K562 treated with DMSO at 1 percent for 12 hours (cell line): ENCODE measurements around the gene RBM12. TPM values are rescaled to one million over a fixed set of nuclear protein-coding genes. Genes with fewer than 3 reads are reported as not detected.

ENCODE experiments used
- total RNA-seq: library from RNA; unstranded; fragments of 300-600 nt; gene quantifications from 2 replicates; pipeline ENCODE4 v1.2.3, GENCODE V29; 2022; ENCODE audit not compliant: insufficient read depth

The RBM12 gene, protein sequence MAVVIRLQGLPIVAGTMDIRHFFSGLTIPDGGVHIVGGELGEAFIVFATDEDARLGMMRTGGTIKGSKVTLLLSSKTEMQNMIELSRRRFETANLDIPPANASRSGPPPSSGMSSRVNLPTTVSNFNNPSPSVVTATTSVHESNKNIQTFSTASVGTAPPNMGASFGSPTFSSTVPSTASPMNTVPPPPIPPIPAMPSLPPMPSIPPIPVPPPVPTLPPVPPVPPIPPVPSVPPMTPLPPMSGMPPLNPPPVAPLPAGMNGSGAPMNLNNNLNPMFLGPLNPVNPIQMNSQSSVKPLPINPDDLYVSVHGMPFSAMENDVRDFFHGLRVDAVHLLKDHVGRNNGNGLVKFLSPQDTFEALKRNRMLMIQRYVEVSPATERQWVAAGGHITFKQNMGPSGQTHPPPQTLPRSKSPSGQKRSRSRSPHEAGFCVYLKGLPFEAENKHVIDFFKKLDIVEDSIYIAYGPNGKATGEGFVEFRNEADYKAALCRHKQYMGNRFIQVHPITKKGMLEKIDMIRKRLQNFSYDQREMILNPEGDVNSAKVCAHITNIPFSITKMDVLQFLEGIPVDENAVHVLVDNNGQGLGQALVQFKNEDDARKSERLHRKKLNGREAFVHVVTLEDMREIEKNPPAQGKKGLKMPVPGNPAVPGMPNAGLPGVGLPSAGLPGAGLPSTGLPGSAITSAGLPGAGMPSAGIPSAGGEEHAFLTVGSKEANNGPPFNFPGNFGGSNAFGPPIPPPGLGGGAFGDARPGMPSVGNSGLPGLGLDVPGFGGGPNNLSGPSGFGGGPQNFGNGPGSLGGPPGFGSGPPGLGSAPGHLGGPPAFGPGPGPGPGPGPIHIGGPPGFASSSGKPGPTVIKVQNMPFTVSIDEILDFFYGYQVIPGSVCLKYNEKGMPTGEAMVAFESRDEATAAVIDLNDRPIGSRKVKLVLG
- total RNA-seq, result 13.9 and 40.7 TPM in 2 replicates

DNA sequence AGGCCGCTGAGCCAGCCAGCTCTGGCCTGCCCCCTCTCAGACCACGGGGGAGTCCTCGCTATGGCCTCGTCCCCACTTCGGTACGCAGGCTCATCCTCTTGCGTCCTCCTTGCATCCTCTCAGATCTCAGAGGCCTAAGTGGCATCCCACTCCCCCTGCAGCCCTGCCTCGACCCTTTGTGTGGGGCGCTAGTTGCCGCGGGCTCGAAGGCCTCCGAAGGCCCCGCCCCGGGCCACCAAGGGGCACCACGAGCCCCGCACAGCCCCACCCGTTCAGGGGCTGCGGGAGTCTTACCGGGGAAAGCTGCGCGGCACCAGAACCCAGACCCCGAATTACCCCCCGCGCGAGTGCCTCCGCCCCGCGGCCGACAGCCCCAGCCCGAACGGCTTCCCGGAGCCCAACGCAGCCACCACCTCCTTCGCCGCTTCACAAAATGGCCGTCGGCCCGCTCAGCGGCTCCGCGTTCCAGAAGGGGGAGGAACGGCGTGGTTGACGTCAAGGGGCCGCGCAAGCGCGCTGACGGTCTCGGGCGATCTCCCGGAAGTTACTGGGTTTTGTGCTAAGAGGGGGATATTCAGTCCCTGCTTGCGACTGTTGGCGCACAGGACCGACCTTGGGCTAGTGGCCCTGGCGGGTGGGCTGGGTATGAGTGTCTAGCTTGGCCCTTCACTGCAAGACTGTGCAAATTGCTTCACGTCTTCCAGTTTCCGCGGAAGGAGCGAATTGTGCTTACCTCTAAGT is at the start of gene RBM12, which contains the start of gene CPNE1:
Gene RBM12, minus strand, starts transcription at position 435 of the 741 bp plus-strand sequence. CDS start 9,578 bp downstream, outside the sequence.
Gene CPNE1, minus strand, starts transcription at position 435 of the 741 bp plus-strand sequence. CDS start 31,977 bp downstream, outside the sequence.

DNA sequence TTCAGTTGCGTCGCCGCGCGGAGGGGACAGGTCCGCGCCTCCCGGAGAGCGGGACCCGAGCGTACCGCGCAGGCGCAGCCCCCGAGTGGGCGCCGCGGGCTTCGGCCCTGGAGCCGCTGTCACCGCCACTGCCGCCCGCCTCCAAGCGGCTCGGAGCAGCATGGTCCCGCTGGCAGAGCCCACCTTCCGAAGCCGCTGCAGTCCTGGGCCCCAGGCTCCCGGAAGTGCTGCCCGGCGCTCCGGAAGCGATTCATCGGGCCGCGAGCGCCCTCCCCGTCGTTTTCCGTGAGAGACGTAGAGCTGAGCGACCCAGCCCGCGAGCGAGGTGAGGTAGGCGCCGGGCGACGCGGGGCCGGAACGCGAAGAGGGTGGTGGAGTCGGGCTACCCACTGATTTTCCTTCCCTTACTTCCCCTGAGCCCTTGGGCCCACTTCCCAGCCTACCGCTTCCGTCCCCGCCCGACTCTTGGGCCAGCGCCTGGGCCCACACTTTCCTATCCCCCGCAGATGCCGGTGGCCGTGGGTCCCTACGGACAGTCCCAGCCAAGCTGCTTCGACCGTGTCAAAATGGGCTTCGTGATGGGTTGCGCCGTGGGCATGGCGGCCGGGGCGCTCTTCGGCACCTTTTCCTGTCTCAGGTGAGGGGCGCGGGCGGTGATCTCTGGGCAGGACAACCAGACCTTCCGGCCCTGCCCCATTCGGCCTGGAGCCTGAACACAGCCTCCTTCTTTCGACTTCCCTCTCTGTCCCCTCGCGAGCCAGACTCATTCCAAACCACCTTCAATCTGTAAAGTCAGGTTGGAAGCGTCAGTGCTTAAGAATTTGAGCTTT is 34.6 kb upstream of the RBM12 start, which contains the start of the genes NFS1 and ROMO1:
Gene NFS1, minus strand, starts transcription at position 226 of the 830 bp plus-strand sequence. Its CDS starts 64 bp downstream, at position 162.
Gene ROMO1, plus strand, starts transcription at position 279 of the 830 bp plus-strand sequence. Its CDS starts 228 bp downstream, at position 507.

DNA sequence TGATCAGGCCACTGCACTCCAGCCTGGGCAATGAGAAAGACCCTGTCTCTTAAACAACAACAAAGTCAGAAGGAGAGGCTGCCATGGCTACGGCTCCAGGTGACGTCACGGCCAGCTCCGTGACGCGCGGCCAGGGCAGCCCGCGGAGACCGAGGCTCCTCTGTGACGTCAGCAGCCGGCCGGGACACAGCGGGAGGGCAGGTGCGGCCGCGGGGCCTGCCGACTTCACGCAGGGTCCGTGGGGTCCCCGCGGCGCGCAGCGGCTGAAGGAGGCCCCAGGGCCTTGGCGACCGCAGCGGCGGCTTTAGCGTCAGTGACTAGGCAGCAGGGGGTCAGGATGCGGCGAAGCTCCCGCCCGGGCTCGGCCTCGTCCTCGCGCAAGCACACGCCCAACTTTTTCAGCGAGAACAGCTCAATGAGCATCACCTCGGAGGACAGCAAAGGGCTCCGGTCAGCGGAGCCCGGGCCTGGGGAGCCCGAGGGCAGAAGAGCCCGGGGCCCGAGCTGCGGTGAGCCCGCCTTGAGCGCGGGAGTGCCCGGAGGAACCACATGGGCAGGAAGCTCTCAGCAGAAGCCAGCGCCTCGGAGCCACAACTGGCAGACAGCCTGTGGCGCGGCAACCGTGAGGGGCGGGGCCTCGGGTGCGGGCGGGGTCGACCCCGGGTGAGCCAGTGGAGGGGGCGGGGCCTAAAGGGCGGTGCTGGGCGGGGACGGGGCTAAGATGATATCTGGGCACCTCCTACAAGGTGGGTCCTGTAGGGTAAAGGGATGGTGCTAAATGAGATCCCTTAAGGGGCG is 48.8 kb downstream of the RBM12 start, which contains the start of gene SPAG4:
Gene SPAG4, plus strand, starts transcription at position 163 of the 798 bp plus-strand sequence. Its CDS starts 175 bp downstream, at position 338.

Other genes with a start within 250 kb of the RBM12 start
- gene GDF5, start 226.7 kb downstream of the RBM12 start, total RNA-seq, result not detected in 2 replicates
- 3.7 and 28.4 TPM in 2 replicates for gene CEP250, start 209.3 kb downstream of the RBM12 start, total RNA-seq
- not detected in 2 replicates for gene C20orf173, start 135.2 kb downstream of the RBM12 start, total RNA-seq
- gene ERGIC3, start 122.8 kb downstream of the RBM12 start, total RNA-seq, result 366 and 377 TPM in 2 replicates
- 4.8 and 6.1 TPM in 2 replicates for gene SPAG4, start 49.1 kb downstream of the RBM12 start, total RNA-seq
- 108 and 148 TPM in 2 replicates for gene CPNE1, start within 50 bp of the RBM12 start, total RNA-seq
- 33.3 and 40.4 TPM in 2 replicates for gene NFS1, start 34.5 kb upstream of the RBM12 start, total RNA-seq
- 216 and 536 TPM in 2 replicates for gene ROMO1, start 34.5 kb upstream of the RBM12 start, total RNA-seq
- gene RBM39, start 77.4 kb upstream of the RBM12 start, total RNA-seq, result 87.3 and 240 TPM in 2 replicates
- 20.1 and 44.5 TPM in 2 replicates for gene PHF20, start 107.1 kb upstream of the RBM12 start, total RNA-seq